Psoas muscle (tissue), 8 donors: ENCODE results near the gene MEIS2. TPM values are rescaled to one million over a fixed set of nuclear protein-coding genes. Genes with fewer than 3 reads are reported as not detected.

ENCODE experiments used
- ATAC-seq, 4 donors: fragments of 200-7000 bp; cut with Tn5 transposase; one replicate each; pipeline ENCODE4 v1.9.1; 2020; ENCODE audit warnings: moderate library complexity in 3 of 4, mild to moderate bottlenecking in 2 of 4
- DNase-seq, 2 donors: peaks; one replicate each; pipeline ENCODE4 v3.0.0-alpha.2; 2020
- H3K27ac ChIP-seq: fragments of 200-600 bp; one replicate; pipeline ENCODE4 v1.8.0; 2022
- H3K27me3 ChIP-seq, 3 donors: fragments of 200-600 bp in 1 of 3; one replicate each; pipeline versions ENCODE4 v1.6.1 to v1.8.0; 2013 to 2022; ENCODE audit warnings: low read length in 2 of 3, mild to moderate bottlenecking in 2 of 3, moderate library complexity in 1 of 3; ENCODE audit not compliant: insufficient read depth in 3 of 3
- H3K36me3 ChIP-seq, 2 donors: fragments of 200-600 bp in 1 of 2; one replicate each; pipeline versions ENCODE4 v1.6.1 to v1.8.0; 2013 to 2022; ENCODE audit warnings: low read depth in 1 of 2, mild to moderate bottlenecking in 1 of 2, moderate library complexity in 1 of 2; ENCODE audit not compliant: insufficient read depth in 1 of 2
- H3K4me1 ChIP-seq: fragments of 200-600 bp; one replicate; pipeline ENCODE4 v1.8.0; 2022
- H3K4me3 ChIP-seq: fragments of 200-600 bp; one replicate; pipeline ENCODE4 v1.8.0; 2022; ENCODE audit warnings: mild to moderate bottlenecking
- H3K9me3 ChIP-seq: fragments of 200-600 bp; one replicate; pipeline ENCODE4 v1.8.0; 2022
- WGBS, 3 donors: extraction: QIAGEN DNeasy Blood & Tissue Kit; methylation state at CpG; one replicate each; pipeline versions ENCODE4 v1.1.6 to v1.1.7; 2013; 5-methylcytosine and 5-hydroxymethylcytosine counted together
- intact Hi-C, 2 donors: fragments of 100-400 bp; cut with DNase I; formaldehyde crosslinking; loops; one replicate each; pipeline versions ENCODE4 v1.11.0 to v1.14.2; 2022
- polyA plus RNA-seq, 3 donors: library from polyadenylated mRNA; stranded (reverse); fragments of 200-250 nt; gene quantifications; one replicate each; pipeline ENCODE4 v1.2.3, GENCODE V29; 2013
- total RNA-seq, 4 donors: library from RNA; stranded (reverse); fragmentation: NEBNext Ultra II Directional in 2 of 4; extraction: Animal tissue kit (Norgen Biotek cat#: 25700) in 2 of 4; gene quantifications; one replicate each; pipeline versions ENCODE4 v1.2.1 to v1.2.4, GENCODE V29; 2021 to 2023
- TF ChIP-seq, protein P1 (sequence below): fragments of 200-600 bp; IDR thresholded peaks from one replicate; pipeline ENCODE4 v1.8.0; 2022; ENCODE audit warnings: antibody characterized with exemption
- donor health status: healthy with polysubstance abuse.
- donor health status: DM: no; HTN: no; CAD: no; lungs with moderate emphysema.
- donor health status: Bipolar disorder and iron deficiency.
- donor health status: healthy.
- donor health status: DM: yes; HTN: yes; CAD: no.
- donor health status: DM: no; HTN: no; CAD: no.
- donor health status: DM: no; HTN: no; CAD: no.
- donor health status: DM: yes; HTN: yes; CAD: no.

Gene MEIS2
- total and polyA plus RNA-seq, 7 donors: 0.42 to 24.3 (median 1.9) TPM

DNA sequence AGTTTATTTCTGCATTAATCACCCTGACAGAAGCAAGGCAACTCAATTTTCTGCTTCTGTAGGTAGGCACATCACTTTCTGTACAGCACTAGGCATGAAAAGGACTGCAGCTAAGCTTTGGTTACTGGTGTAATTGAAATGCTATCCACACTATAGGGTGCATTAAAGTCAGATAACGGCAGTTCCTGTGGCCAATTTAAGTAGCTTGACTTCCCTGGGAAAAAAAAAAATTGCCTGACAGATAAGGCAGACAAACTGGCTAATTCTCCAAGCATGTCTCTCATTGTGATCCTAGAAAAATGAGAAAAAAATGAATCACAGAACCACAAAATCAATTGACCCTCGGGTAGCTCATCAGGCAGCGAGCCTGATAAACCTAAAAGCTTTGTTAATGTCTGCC, 151.4 kb downstream of the MEIS2 start:
- intact Hi-C loops: no loop called here
- Histone ChIP-seq H3K9me3 (no peaks in the 10 kb centered on the region), H3K4me3 (no peak overlapping the region), H3K4me1 (no peaks in the 10 kb centered on the region), H3K36me3 (no peaks in the 10 kb centered on the region), H3K27ac (no peak overlapping the region), H3K27me3 (peaks cover 0 to 3% (median 0%) of the 10 kb centered on the region in 3 donors)
- ATAC-seq: no peak
- WGBS, 3 donors: 69 to 72% (median 69%) methylated on average over 3 of the region's 3 CpGs
- DNase-seq: no peak
- TF ChIP-seq, protein P1, sequence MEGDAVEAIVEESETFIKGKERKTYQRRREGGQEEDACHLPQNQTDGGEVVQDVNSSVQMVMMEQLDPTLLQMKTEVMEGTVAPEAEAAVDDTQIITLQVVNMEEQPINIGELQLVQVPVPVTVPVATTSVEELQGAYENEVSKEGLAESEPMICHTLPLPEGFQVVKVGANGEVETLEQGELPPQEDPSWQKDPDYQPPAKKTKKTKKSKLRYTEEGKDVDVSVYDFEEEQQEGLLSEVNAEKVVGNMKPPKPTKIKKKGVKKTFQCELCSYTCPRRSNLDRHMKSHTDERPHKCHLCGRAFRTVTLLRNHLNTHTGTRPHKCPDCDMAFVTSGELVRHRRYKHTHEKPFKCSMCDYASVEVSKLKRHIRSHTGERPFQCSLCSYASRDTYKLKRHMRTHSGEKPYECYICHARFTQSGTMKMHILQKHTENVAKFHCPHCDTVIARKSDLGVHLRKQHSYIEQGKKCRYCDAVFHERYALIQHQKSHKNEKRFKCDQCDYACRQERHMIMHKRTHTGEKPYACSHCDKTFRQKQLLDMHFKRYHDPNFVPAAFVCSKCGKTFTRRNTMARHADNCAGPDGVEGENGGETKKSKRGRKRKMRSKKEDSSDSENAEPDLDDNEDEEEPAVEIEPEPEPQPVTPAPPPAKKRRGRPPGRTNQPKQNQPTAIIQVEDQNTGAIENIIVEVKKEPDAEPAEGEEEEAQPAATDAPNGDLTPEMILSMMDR: no peak

DNA sequence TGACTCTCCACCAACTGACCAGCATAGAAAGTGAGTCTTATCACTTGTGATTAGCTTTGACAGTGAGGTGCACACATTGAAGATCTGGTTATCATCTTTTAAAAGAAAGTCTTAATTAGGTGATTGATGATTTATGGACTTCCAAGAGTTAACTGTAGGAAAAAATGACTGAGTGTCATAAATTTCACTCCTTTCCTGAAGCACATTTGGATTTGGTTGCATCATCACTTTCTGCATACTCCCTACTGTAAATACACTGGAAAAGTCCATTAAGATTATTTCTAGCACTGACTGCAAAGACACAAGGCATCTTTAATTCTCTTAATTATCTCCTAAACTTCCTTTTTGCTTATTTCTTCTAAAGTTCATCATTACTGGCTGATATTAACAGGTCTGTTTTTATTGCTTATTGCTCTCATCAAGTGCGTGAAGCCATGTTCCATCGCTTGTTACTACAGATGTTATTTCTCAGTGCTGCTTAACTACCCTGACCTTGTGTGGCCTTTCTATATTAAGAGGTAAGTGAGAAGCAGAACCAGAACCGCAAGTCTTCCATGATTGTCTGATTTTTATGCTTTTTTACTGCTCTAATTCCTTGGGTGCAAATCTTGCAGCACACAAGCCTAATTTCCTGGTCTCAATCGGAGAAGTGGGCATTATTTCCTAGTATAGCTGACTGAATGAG, 153.2 kb downstream of the MEIS2 start:
- H3K4me1 ChIP-seq: no peaks in the 10 kb centered on the region
- peaks cover 0 to 3% (median 0%) of the 10 kb centered on the region in 3 donors for H3K27me3 ChIP-seq
- H3K9me3 ChIP-seq: no peaks in the 10 kb centered on the region
- ATAC-seq: no peak
- H3K4me3 ChIP-seq: no peak overlapping the region
- H3K36me3 ChIP-seq: no peaks in the 10 kb centered on the region
- WGBS, 3 donors: 46 to 56% (median 51%) methylated on average over 4 of the region's 4 CpGs
- intact Hi-C loops: no loop called here
- no peak overlapping the region for H3K27ac ChIP-seq
- no peak for DNase-seq
- TF ChIP-seq, protein P1: no peak

DNA sequence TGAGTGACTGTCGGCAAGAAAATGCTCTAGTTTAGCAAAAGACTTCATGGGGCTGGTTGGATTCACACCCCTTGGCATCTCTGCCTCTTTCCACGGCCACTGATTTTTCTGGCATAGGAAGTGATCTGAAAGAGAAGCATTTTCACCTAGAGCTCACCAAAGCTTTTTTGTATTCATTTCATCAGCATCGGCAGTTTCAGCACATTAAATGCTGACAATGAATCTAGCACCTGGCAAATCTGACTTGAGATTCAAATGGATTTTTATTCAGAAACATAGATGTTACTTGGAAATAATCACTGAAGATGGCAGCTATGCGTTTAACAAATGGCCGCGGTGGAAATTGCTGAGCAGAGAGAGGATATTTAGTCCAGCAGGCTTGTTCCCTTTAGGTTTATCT, 155.9 kb downstream of the MEIS2 start:
- intact Hi-C loops: no loop called here
- Histone ChIP-seq H3K27ac (no peak overlapping the region), H3K36me3 (no peaks in the 10 kb centered on the region), H3K9me3 (no peaks in the 10 kb centered on the region), H3K4me1 (no peaks in the 10 kb centered on the region), H3K27me3 (peaks cover 0 to 5% (median 0%) of the 10 kb centered on the region in 3 donors), H3K4me3 (no peak overlapping the region)
- 77 to 83% (median 80%) methylated on average over 6 of the region's 6 CpGs for WGBS, 3 donors
- DNase-seq (no peak), ATAC-seq (no peak)
- TF ChIP-seq, protein P1: no peak

DNA sequence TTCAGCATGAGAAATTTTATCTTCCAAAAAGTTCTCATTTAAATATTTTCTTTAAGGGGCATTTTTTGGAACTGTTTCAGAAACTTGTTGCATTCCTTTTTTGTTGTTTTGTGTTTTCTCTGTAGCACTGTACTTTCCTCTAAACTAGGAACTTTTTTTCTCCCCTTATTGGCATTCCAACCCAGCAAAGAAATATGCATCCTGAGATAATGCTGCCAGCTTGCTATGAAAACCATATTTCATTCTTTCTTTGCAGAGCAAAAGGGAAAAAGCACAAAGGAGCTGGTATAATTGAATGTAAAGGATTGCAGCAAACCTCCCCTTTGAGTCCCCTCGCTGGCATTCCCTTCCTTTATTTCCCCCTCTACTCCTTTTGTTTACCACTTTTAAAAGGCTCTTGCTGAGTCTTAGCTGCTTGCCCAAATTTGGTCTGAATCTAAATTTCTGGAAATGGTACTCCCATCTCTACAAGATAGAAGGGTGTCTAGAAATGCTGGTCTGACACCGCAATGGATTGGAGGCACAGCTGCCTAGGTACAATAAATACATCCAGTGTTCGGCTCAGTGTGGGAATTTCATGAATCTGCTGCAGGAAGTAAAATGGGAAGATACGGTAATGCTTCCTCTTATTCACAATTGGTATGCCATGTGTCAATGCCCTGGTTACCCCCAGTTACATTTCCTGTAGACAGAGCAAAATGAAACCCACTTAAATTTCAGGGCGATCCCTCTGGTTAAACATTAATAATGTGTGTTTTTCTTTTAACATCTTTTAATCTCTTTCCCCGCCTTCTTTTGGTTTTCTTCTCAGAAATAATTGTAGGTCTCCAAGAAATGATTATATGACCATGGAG, 156.6 kb downstream of the MEIS2 start:
- intact Hi-C loops: no loop called here
- Histone ChIP-seq H3K9me3 (no peaks in the 10 kb centered on the region), H3K27ac (no peak overlapping the region), H3K36me3 (no peaks in the 10 kb centered on the region), H3K4me1 (no peaks in the 10 kb centered on the region), H3K27me3 (peaks cover 0 to 2% (median 0%) of the 10 kb centered on the region in 3 donors), H3K4me3 (no peak overlapping the region)
- TF ChIP-seq, protein P1: no peak
- ATAC-seq (no peak), DNase-seq (no peak)
- whole genome bisulfite sequencing, 3 donors: 75 to 85% (median 84%) methylated on average over 6 of the region's 6 CpGs
